ENCODE results near the gene PRSS21. TPM values are rescaled to one million over a fixed set of nuclear protein-coding genes. Genes with fewer than 3 reads are reported as not detected.
A peak's percentile ranks its signal among the peaks of the same experiment; 100 is the strongest.

PRSS21 gene
- total RNA-seq, 2 donors from 2014 or later, result not detected

- H3K27ac ChIP-seq, result no peak overlapping the region
- peaks cover 0 to 9% of the 10 kb centered on the region in 2 donors for H3K4me1 ChIP-seq
- no peak for DNase-seq (ENCODE audit: low spot score)
- no peak overlapping the region for H3K4me3 ChIP-seq
- H3K27me3 ChIP-seq, result peaks cover 0 to 12% of the 10 kb centered on the region in 2 donors
- H3K9me3 ChIP-seq, result peaks cover 0 to 4% of the 10 kb centered on the region in 2 donors
- no peaks in the 10 kb centered on the region for H3K36me3 ChIP-seq
- TF ChIP-seq, protein P1, sequence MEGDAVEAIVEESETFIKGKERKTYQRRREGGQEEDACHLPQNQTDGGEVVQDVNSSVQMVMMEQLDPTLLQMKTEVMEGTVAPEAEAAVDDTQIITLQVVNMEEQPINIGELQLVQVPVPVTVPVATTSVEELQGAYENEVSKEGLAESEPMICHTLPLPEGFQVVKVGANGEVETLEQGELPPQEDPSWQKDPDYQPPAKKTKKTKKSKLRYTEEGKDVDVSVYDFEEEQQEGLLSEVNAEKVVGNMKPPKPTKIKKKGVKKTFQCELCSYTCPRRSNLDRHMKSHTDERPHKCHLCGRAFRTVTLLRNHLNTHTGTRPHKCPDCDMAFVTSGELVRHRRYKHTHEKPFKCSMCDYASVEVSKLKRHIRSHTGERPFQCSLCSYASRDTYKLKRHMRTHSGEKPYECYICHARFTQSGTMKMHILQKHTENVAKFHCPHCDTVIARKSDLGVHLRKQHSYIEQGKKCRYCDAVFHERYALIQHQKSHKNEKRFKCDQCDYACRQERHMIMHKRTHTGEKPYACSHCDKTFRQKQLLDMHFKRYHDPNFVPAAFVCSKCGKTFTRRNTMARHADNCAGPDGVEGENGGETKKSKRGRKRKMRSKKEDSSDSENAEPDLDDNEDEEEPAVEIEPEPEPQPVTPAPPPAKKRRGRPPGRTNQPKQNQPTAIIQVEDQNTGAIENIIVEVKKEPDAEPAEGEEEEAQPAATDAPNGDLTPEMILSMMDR (IDR thresholded peaks at IDR 0.05), result no peak
These were observed 44.0 kb downstream of the PRSS21 start for GRCh38 chr16:2860826-2861567.

GRCh38 chr16:2865651-2866050 is 48.6 kb downstream of the PRSS21 start:
- TF ChIP-seq, protein P1 (IDR thresholded peaks at IDR 0.05), result no peak
- Histone ChIP-seq H3K27me3 (no peaks in the 10 kb centered on the region), H3K9me3 (peaks cover 0 to 4% of the 10 kb centered on the region in 2 donors), H3K4me1 (peaks cover 0 to 9% of the 10 kb centered on the region in 2 donors), H3K36me3 (no peaks in the 10 kb centered on the region), H3K4me3 (no peak overlapping the region), H3K27ac (no peak overlapping the region)
- DNase-seq (ENCODE audit: low spot score), result no peak

- peaks cover 0 to 9% of the 10 kb centered on the region in 2 donors for H3K4me1 ChIP-seq
- no peaks in the 10 kb centered on the region for H3K36me3 ChIP-seq
- no peak overlapping the region for H3K4me3 ChIP-seq
- no peaks in the 10 kb centered on the region for H3K9me3 ChIP-seq
- TF ChIP-seq, protein P1 (IDR thresholded peaks at IDR 0.05), result no peak
- no peaks in the 10 kb centered on the region for H3K27me3 ChIP-seq
- no peak overlapping the region for H3K27ac ChIP-seq
- DNase-seq (ENCODE audit: low spot score), result no peak
These were observed 49.4 kb downstream of the PRSS21 start for GRCh38 chr16:2866431-2866830.

GRCh38 chr16:2867661-2867986 is 50.6 kb downstream of the PRSS21 start:
- Histone ChIP-seq H3K4me1 (peaks cover 0 to 9% of the 10 kb centered on the region in 2 donors), H3K27me3 (no peaks in the 10 kb centered on the region), H3K9me3 (no peaks in the 10 kb centered on the region), H3K27ac (peak overlapping the region; percentile 91 to 92), H3K36me3 (no peaks in the 10 kb centered on the region), H3K4me3 (peak overlapping the region; percentile 68)
- TF ChIP-seq, protein P1 (IDR thresholded peaks at IDR 0.05), result no peak
- DNase-seq (ENCODE audit: low spot score), result no peak

DNA sequence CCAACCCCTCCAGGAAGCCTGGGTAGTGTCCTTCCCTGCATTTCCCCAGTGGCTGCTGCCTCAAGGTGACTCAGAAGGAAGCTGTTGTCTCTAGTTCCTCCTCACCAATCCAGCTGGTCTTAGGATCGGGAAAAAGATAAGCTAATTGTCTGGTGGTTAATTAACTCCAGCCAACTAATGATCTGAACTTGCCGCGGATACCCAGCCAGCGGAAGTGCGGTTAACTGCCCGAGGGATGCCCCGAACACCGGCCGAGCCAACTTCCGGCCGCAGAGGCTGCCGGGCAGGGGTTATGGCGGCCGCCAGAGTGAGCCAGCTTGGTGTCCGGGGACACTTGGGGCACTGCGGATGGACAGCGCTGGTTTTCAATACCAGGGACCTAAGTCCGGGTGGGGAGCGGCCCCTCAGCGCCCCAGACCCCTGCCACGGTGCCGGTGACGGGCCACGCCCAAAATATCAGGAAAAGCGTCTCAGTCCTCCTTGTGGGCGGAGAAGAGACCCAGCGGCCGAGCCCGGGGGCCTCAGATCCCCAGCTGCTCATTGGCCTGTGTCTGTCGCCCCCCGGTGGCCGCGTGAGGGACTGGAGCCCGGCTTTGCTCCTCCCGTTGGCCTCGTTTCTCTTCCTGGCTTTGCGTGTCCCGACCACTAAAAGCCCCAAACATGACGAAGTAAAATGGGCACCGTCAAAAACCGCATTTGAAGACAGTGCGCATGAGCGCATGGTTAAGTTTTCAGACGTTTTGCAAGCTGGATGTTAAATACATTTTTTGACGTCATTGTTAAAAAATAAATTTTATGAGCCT is 51.2 kb downstream of the PRSS21 start:
- no peaks in the 10 kb centered on the region for H3K36me3 ChIP-seq
- H3K4me1 ChIP-seq, result peaks cover 0 to 9% of the 10 kb centered on the region in 2 donors
- H3K27ac ChIP-seq, result peak overlapping the region; percentile 91 to 92
- peak; percentile 97 for DNase-seq (ENCODE audit: low spot score)
- H3K27me3 ChIP-seq, result no peaks in the 10 kb centered on the region
- H3K9me3 ChIP-seq, result no peaks in the 10 kb centered on the region
- TF ChIP-seq, protein P1 (IDR thresholded peaks at IDR 0.05), result peak; percentile 94 to 97
- peak overlapping the region; percentile 68 for H3K4me3 ChIP-seq

Other genes with a start within 250 kb of the PRSS21 start
- gene KCTD5, start 134.7 kb upstream of the PRSS21 start, total RNA-seq, result 10 to 100 TPM; 12.5 to 15.6 TPM
- under 1 TPM in 1 of 2 donors, not detected in 1; 0.51 TPM for gene PRSS27, start 97.0 kb upstream of the PRSS21 start, total RNA-seq
- gene SRRM2, start 64.6 kb upstream of the PRSS21 start, total RNA-seq, result 100 to 1,000 TPM; 118 to 174 TPM
- 100 to 1,000 TPM; 408 to 856 TPM for gene ELOB, start 40.0 kb upstream of the PRSS21 start, total RNA-seq
- gene PRSS33, start 29.7 kb upstream of the PRSS21 start, total RNA-seq, result not detected
- gene PRSS41, start 18.8 kb upstream of the PRSS21 start, total RNA-seq, result not detected
- gene ZG16B, start 13.1 kb downstream of the PRSS21 start, total RNA-seq, result under 1 TPM in 1 of 2 donors, not detected in 1; 0.79 TPM
- not detected for gene PRSS22, start 40.9 kb downstream of the PRSS21 start, total RNA-seq
- 10 to 100 TPM; 48.2 to 57.9 TPM for gene FLYWCH2, start 66.0 kb downstream of the PRSS21 start, total RNA-seq
- gene FLYWCH1, start 94.7 kb downstream of the PRSS21 start, total RNA-seq, result 10 to 100 TPM; 31.5 to 37.8 TPM
- gene KREMEN2, start 147.0 kb downstream of the PRSS21 start, total RNA-seq, result not detected
- 1 to 10 TPM; 4.7 to 5.9 TPM for gene PAQR4, start 152.1 kb downstream of the PRSS21 start, total RNA-seq
- under 1 TPM; 0.52 to 0.98 TPM for gene PKMYT1, start 163.2 kb downstream of the PRSS21 start, total RNA-seq
- under 1 TPM in 1 of 2 donors, not detected in 1; 0.39 TPM for gene CLDN9, start 195.7 kb downstream of the PRSS21 start, total RNA-seq
- gene CLDN6, start 200.9 kb downstream of the PRSS21 start, total RNA-seq, result not detected
- 100 to 1,000 TPM in 1 of 2 donors, 10 to 100 TPM in 1; 36.8 to 280 TPM for gene TNFRSF12A, start 203.1 kb downstream of the PRSS21 start, total RNA-seq
- gene HCFC1R1, start 206.7 kb downstream of the PRSS21 start, total RNA-seq, result 10 to 100 TPM; 22.5 to 33.1 TPM
- gene THOC6, start 206.8 kb downstream of the PRSS21 start, total RNA-seq, result 10 to 100 TPM in 1 of 2 donors, 1 to 10 TPM in 1; 7.4 to 12.6 TPM
- gene BICDL2, start 219.7 kb downstream of the PRSS21 start, total RNA-seq, result under 1 TPM in 1 of 2 donors, not detected in 1; 0.28 TPM
- 1 to 10 TPM in 1 of 2 donors, under 1 TPM in 1; 0.30 to 1.7 TPM for gene MMP25, start 229.3 kb downstream of the PRSS21 start, total RNA-seq
- gene IL32, start 248.4 kb downstream of the PRSS21 start, total RNA-seq, result 10 to 100 TPM; 52.9 to 56.0 TPM